Hepatocyte (in vitro differentiated cells): ENCODE results near the gene FAM161A. TPM values are rescaled to one million over a fixed set of nuclear protein-coding genes. Genes with fewer than 3 reads are reported as not detected.

Source experiments
- DNase-seq: peaks from one replicate; pipeline ENCODE4 v3.0.0-alpha.2; 2016; ENCODE audit warnings: low spot score
- H2AFZ ChIP-seq: fragments of 200-600 bp; sonication (generic); 2 replicates; pipeline ENCODE4 v1.6.0; 2016; ENCODE audit warnings: antibody characterized with exemption, mild to moderate bottlenecking
- H3K27ac ChIP-seq: fragments of 200-600 bp; sonication (generic); 2 replicates; pipeline ENCODE4 v1.5.1; 2016; ENCODE audit warnings: mild to moderate bottlenecking
- H3K27me3 ChIP-seq: fragments of 200-600 bp; sonication (generic); 2 replicates; pipeline ENCODE4 v1.6.1; 2016
- H3K36me3 ChIP-seq: fragments of 200-600 bp; sonication (generic); replicated peaks from 2 replicates; pipeline ENCODE4 v1.5.1; 2016; ENCODE audit warnings: low read depth; ENCODE audit not compliant: insufficient read depth
- H3K4me1 ChIP-seq: fragments of 200-600 bp; sonication (generic); 2 replicates; pipeline ENCODE4 v1.5.1; 2016; ENCODE audit warnings: mild to moderate bottlenecking, moderate library complexity; ENCODE audit not compliant: insufficient read depth
- H3K4me2 ChIP-seq: fragments of 200-600 bp; sonication (generic); 2 replicates; pipeline ENCODE4 v1.6.0; 2016
- H3K4me3 ChIP-seq: fragments of 200-600 bp; sonication (generic); 2 replicates; pipeline ENCODE4 v1.5.1; 2016; ENCODE audit warnings: mild to moderate bottlenecking
- H3K79me2 ChIP-seq: fragments of 200-600 bp; sonication (generic); 2 replicates; pipeline ENCODE4 v1.6.0; 2017; ENCODE audit warnings: mild to moderate bottlenecking
- H3K9me2 ChIP-seq: fragments of 200-600 bp; sonication (generic); replicated peaks from 2 replicates; pipeline ENCODE4 v1.6.0; 2017; ENCODE audit warnings: mild to moderate bottlenecking; ENCODE audit not compliant: insufficient read depth
- H3K9me3 ChIP-seq: fragments of 200-600 bp; sonication (generic); 2 replicates; pipeline ENCODE4 v1.5.1; 2016; ENCODE audit warnings: low read depth, mild to moderate bottlenecking
- H4K20me1 ChIP-seq: fragments of 200-600 bp; sonication (generic); 2 replicates; pipeline ENCODE4 v1.6.0; 2016; ENCODE audit warnings: mild to moderate bottlenecking; ENCODE audit not compliant: insufficient read depth, poor library complexity, severe bottlenecking
- CTCF ChIP-seq: fragments of 200-600 bp; sonication (generic); IDR thresholded peaks from 2 replicates; pipeline ENCODE4 v1.5.1; 2016; ENCODE audit warnings: antibody characterized with exemption, mild to moderate bottlenecking; ENCODE audit not compliant: poor library complexity
- EZH2 ChIP-seq: fragments of 200-600 bp; sonication (generic); IDR thresholded peaks from 2 replicates; pipeline ENCODE4 v1.6.1; 2016; ENCODE audit warnings: antibody characterized with exemption, mild to moderate bottlenecking, borderline replicate concordance
- EZH2phosphoT487 ChIP-seq: fragments of 200-600 bp; sonication (generic); IDR thresholded peaks from one replicate; pipeline ENCODE4 v1.6.1; 2018; ENCODE audit warnings: antibody characterized with exemption, mild to moderate bottlenecking, low read depth, moderate library complexity; ENCODE audit not compliant: unreplicated experiment, severe bottlenecking
- WGBS: methylation state at CpG from one replicate; pipeline ENCODE4 v1.1.6; 2016; ENCODE audit warnings: low lambda C conversion rate; ENCODE audit errors: missing lambda C conversion rate; 5-methylcytosine and 5-hydroxymethylcytosine counted together
- polyA plus RNA-seq: library from polyadenylated mRNA; unstranded; fragments of >200 nt; fragmentation: Nextera tagmentation; extraction: Ambion mirVana; gene quantifications from 2 replicates; pipeline ENCODE4 v1.2.1, GENCODE V29; 2016
- total RNA-seq: library from RNA; depleted of rRNA; stranded (reverse); fragments of >200 nt; gene quantifications from 2 replicates; pipeline ENCODE4 v1.2.3, GENCODE V29; 2014

Gene FAM161A
- total and polyA plus RNA-seq, 2 experiments from 2014 or later, result 2.1 to 3.7 TPM

DNA sequence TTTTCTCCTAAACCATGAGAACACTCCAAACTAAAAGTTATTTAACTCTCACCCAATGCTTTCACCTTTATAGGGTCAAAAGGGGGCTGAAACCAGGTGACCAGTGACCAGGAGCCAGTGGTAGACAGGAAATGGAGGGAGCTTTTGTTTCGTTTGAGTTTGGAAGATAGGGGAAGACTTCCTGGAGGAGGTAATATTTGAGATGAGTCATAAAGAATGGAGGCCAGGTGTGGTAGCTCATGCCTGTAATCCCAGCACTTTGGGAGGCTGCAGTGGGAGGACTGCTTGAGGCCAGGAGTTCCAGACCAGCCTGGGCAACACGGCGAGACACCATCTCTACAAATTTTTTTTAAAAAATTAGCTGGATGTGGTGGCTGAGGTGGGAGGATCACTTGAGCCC lies 8.5 kb downstream of the FAM161A start:
- no peaks in the 10 kb centered on the region for H3K27me3 ChIP-seq
- no peak overlapping the region for H2AFZ ChIP-seq
- H3K9me3 ChIP-seq, result no peaks in the 10 kb centered on the region
- WGBS, result 91% methylated on average over 3 of the region's 3 CpGs
- no peaks in the 10 kb centered on the region for H3K36me3 ChIP-seq
- H3K79me2 ChIP-seq, result peaks cover 2% of the 10 kb centered on the region
- H3K9me2 ChIP-seq, result no peaks in the 10 kb centered on the region
- H3K4me3 ChIP-seq, result no peak overlapping the region
- H4K20me1 ChIP-seq, result no peaks in the 10 kb centered on the region
- no peaks in the 10 kb centered on the region for H3K4me1 ChIP-seq
- H3K4me2 ChIP-seq, result no peak overlapping the region
- H3K27ac ChIP-seq, result no peak overlapping the region
- TF ChIP-seq EZH2 (no peak), EZH2phosphoT487 (no peak), CTCF (no peak)
- DNase-seq, result no peak

DNA sequence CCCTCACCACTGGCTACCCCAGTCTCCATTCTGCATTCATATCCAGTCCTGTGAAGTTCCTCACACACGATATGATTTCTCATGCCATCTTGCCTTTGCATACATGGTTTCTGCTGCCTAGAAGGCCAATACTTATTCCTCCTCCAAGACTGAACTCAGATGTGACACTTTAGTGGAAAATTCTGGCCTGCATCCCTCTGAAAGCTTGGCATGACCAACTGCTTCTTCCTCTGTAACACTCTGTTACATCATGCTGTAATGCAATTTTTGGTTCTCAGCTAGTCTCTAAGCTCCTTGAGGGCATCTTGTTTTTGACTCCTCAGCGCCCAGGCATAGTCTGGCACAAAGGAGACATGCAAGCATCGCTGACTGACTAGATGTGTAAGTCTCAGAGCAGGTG lies 12.6 kb downstream of the FAM161A start:
- Histone ChIP-seq H2AFZ (no peak overlapping the region), H3K9me2 (no peaks in the 10 kb centered on the region), H3K4me3 (no peak overlapping the region), H3K9me3 (no peaks in the 10 kb centered on the region), H4K20me1 (no peaks in the 10 kb centered on the region), H3K79me2 (no peaks in the 10 kb centered on the region), H3K4me1 (no peaks in the 10 kb centered on the region), H3K27me3 (no peaks in the 10 kb centered on the region), H3K27ac (no peak overlapping the region), H3K4me2 (no peak overlapping the region), H3K36me3 (no peaks in the 10 kb centered on the region)
- no peak for DNase-seq
- TF ChIP-seq CTCF (no peak), EZH2phosphoT487 (no peak), EZH2 (no peak)
- 99% methylated on average over 3 of the region's 3 CpGs for WGBS

DNA sequence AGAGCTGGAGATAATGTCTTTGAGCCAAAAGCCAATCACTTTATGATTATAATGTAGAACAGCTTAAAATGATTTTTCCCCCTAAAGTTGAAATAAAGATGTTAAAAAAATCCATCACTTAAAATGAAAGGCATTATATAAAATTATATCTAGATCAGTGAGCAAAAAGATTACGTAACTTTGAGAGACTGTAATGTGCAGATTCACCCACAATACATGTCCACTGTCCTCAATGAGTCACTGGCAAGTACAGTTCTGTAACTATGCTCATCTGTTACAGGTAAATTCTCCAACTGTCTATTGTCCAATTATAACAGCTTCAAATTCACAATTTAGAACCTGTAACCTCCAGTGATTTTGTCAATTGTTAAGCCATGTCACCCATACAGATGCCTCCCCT lies 19.0 kb downstream of the FAM161A start:
- Histone ChIP-seq H3K4me3 (no peak overlapping the region), H4K20me1 (no peaks in the 10 kb centered on the region), H3K79me2 (no peaks in the 10 kb centered on the region), H3K9me3 (no peaks in the 10 kb centered on the region), H3K27me3 (no peaks in the 10 kb centered on the region), H3K4me1 (no peaks in the 10 kb centered on the region), H3K27ac (no peak overlapping the region), H3K36me3 (no peaks in the 10 kb centered on the region), H3K9me2 (no peaks in the 10 kb centered on the region), H3K4me2 (no peak overlapping the region), H2AFZ (no peak overlapping the region)
- TF ChIP-seq CTCF (no peak), EZH2 (no peak), EZH2phosphoT487 (no peak)
- DNase-seq, result no peak
- 100% methylated on average over 1 of the region's 1 CpG for WGBS

- Histone ChIP-seq H4K20me1 (no peaks in the 10 kb centered on the region), H3K4me1 (no peaks in the 10 kb centered on the region), H3K27me3 (no peaks in the 10 kb centered on the region), H2AFZ (no peak overlapping the region), H3K4me2 (no peak overlapping the region), H3K9me3 (no peaks in the 10 kb centered on the region), H3K4me3 (no peak overlapping the region), H3K27ac (no peak overlapping the region), H3K36me3 (no peaks in the 10 kb centered on the region), H3K79me2 (no peaks in the 10 kb centered on the region), H3K9me2 (no peaks in the 10 kb centered on the region)
- no peak for DNase-seq
- TF ChIP-seq CTCF (no peak), EZH2 (no peak)
- 97% methylated on average over 1 of the region's 1 CpG for WGBS
Observed at GRCh38 chr2:61833971-61834370, 19.9 kb downstream of the FAM161A start.
